Measurements from ENCODE around the gene CCDC3. TPM values are rescaled to one million over a fixed set of nuclear protein-coding genes. Genes with fewer than 3 reads are reported as not detected.
"Not testable (repeated sequence)": the region's sequence is repeated elsewhere in the genome, so short reads cannot be mapped to it uniquely, and the experiment has no call there.

Gene CCDC3
- total RNA-seq, 1 donor from 2014 or later, result 15.0 TPM

- peak; percentile 41 for DNase-seq
These were observed 1.7 kb downstream of the CCDC3 start for GRCh38 chr10:12999849-13000248.

- DNase-seq, result no peak
These were observed 6.1 kb downstream of the CCDC3 start for GRCh38 chr10:12995425-12995861.

GRCh38 chr10:12993595-12993994 lies 7.9 kb downstream of the CCDC3 start:
- peak; percentile 41 for DNase-seq

GRCh38 chr10:12985347-12985746 lies 16.2 kb downstream of the CCDC3 start:
- no peak for DNase-seq

- no peak for DNase-seq
These were observed 17.3 kb downstream of the CCDC3 start for GRCh38 chr10:12984165-12984747.

- DNase-seq, result not testable (repeated sequence)
These were observed 17.9 kb downstream of the CCDC3 start for GRCh38 chr10:12983568-12983967.

GRCh38 chr10:12981570-12981969 lies 19.9 kb downstream of the CCDC3 start:
- DNase-seq, result no peak

GRCh38 chr10:12980713-12981306 lies 20.7 kb downstream of the CCDC3 start:
- no peak for DNase-seq

- DNase-seq, result no peak
These were observed 21.3 kb downstream of the CCDC3 start for GRCh38 chr10:12980102-12980661.

GRCh38 chr10:12978891-12979290 lies 22.6 kb downstream of the CCDC3 start:
- DNase-seq, result no peak

GRCh38 chr10:12975906-12976305 lies 25.6 kb downstream of the CCDC3 start:
- no peak for DNase-seq

GRCh38 chr10:12975266-12975665 lies 26.2 kb downstream of the CCDC3 start:
- peak; percentile 29 for DNase-seq

GRCh38 chr10:12974491-12975199 lies 26.9 kb downstream of the CCDC3 start:
- no peak for DNase-seq

- DNase-seq, result no peak
These were observed 27.4 kb downstream of the CCDC3 start for GRCh38 chr10:12974078-12974477.

- no peak for DNase-seq
These were observed 28.3 kb downstream of the CCDC3 start for GRCh38 chr10:12973149-12973718.

GRCh38 chr10:12972146-12972545 lies 29.4 kb downstream of the CCDC3 start:
- no peak for DNase-seq

- peak; percentile 48 for DNase-seq
These were observed 30.3 kb downstream of the CCDC3 start for GRCh38 chr10:12971001-12971788.

GRCh38 chr10:12969951-12970350 lies 31.6 kb downstream of the CCDC3 start:
- DNase-seq, result no peak

GRCh38 chr10:12966067-12966466 lies 35.4 kb downstream of the CCDC3 start:
- DNase-seq, result no peak

GRCh38 chr10:12965571-12965970 lies 35.9 kb downstream of the CCDC3 start:
- no peak for DNase-seq

GRCh38 chr10:12962556-12962955 lies 39.0 kb downstream of the CCDC3 start:
- DNase-seq, result peak; percentile 22
